Mesothelial cell of epicardium (in vitro differentiated cells): ENCODE results near the gene NUDT9. TPM values are rescaled to one million over a fixed set of nuclear protein-coding genes. Genes with fewer than 3 reads are reported as not detected.
"Not testable (repeated sequence)": the region's sequence is repeated elsewhere in the genome, so short reads cannot be mapped to it uniquely, and the experiment has no call there.

ENCODE experiments used
- DNase-seq, 2 experiments: peaks; one replicate each; pipeline ENCODE4 v3.0.0; 2021; ENCODE audit warnings: low spot score in 2 of 2; ENCODE audit not compliant: unreplicated experiment in 2 of 2
- H3K27ac Mint-ChIP-seq: 2 replicates; pipeline ENCODE4 v1.8.0; 2021; ENCODE audit warnings: mixed read lengths
- H3K27me3 Mint-ChIP-seq: 2 replicates; pipeline ENCODE4 v1.8.0; 2021; ENCODE audit warnings: low read depth, mixed read lengths
- H3K36me3 Mint-ChIP-seq: 2 replicates; pipeline ENCODE4 v1.8.0; 2021; ENCODE audit warnings: mixed read lengths
- H3K4me1 Mint-ChIP-seq: 2 replicates; pipeline ENCODE4 v1.8.0; 2021; ENCODE audit warnings: mixed read lengths
- H3K4me3 Mint-ChIP-seq: 2 replicates; pipeline ENCODE4 v1.8.0; 2021; ENCODE audit warnings: mild to moderate bottlenecking, moderate library complexity, mixed read lengths
- H3K9me3 Mint-ChIP-seq: 2 replicates; pipeline ENCODE4 v1.8.0; 2021; ENCODE audit warnings: mixed read lengths
- total RNA-seq: library from RNA; stranded (reverse); gene quantifications from 3 replicates; pipeline ENCODE4 v1.2.1, GENCODE V29; 2021
- TF ChIP-seq, protein P1 (sequence below): fragments of 200-600 bp; sonication (generic); IDR thresholded peaks from one replicate; pipeline ENCODE4 v1.5.0; 2021; ENCODE audit warnings: antibody characterized with exemption; ENCODE audit not compliant: unreplicated experiment

The NUDT9 gene
- total RNA-seq, 1 donor from 2014 or later, result 26.0 TPM

DNA sequence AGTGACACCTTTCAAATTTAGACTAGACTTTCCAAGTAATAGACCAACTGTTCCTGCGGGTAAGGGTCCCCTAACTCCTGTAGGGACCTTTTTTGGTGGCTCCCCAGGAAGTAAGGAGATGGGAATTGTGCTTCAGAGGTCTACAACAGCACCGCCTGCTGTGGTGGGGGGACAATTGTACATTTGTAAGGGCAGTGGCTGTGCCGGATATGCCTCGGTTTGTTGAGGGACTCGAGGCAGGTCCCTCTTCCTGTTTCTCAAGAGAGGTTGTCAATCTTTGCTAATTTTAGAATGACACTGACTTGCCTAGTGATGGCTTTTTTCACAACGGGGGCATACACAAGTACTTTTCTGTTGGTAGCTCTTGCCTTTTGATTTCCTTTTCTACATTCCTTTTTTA lies 15.9 kb upstream of the NUDT9 start:
- no peak for DNase-seq
- Mint-ChIP-seq H3K4me1 (peaks cover 43% of the 10 kb centered on the region), H3K27ac (no peak overlapping the region), H3K27me3 (no peaks in the 10 kb centered on the region), H3K36me3 (peaks cover 6% of the 10 kb centered on the region), H3K4me3 (no peak overlapping the region), H3K9me3 (peaks cover 27% of the 10 kb centered on the region)
- TF ChIP-seq, protein P1, sequence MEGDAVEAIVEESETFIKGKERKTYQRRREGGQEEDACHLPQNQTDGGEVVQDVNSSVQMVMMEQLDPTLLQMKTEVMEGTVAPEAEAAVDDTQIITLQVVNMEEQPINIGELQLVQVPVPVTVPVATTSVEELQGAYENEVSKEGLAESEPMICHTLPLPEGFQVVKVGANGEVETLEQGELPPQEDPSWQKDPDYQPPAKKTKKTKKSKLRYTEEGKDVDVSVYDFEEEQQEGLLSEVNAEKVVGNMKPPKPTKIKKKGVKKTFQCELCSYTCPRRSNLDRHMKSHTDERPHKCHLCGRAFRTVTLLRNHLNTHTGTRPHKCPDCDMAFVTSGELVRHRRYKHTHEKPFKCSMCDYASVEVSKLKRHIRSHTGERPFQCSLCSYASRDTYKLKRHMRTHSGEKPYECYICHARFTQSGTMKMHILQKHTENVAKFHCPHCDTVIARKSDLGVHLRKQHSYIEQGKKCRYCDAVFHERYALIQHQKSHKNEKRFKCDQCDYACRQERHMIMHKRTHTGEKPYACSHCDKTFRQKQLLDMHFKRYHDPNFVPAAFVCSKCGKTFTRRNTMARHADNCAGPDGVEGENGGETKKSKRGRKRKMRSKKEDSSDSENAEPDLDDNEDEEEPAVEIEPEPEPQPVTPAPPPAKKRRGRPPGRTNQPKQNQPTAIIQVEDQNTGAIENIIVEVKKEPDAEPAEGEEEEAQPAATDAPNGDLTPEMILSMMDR, result no peak

- H3K27me3 Mint-ChIP-seq, H3K4me3 Mint-ChIP-seq, DNase-seq, H3K36me3 Mint-ChIP-seq, H3K27ac Mint-ChIP-seq: not testable (repeated sequence)
- peaks cover 43% of the 10 kb centered on the region for H3K4me1 Mint-ChIP-seq
- H3K9me3 Mint-ChIP-seq, result peaks cover 25% of the 10 kb centered on the region
These were observed 15.5 kb upstream of the NUDT9 start for GRCh38 chr4:87406902-87407301.

DNA sequence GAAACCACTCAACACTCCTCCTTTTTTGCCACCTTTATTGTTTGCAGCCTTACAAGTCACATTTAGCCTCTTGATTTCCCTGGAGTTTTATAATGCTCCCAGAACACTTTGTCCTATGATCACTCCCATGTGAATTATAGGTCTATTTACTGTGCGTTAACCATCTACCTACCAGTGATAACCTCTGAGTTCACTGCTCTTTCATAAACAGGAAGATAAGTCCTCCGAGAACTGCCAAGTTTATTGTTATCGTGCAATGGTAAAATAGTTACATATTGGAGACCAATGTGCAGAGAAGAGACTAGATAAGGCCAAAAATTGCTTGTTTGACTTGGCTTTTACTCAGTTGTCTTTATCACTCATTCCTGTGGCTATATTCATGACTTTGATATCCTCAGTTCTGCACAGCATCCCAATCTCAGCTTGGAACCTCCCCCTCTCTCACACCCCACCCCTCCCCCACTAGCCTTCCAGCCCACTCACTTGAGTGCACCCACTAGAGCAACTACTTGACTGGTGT lies 12.9 kb upstream of the NUDT9 start:
- peak overlapping the region; percentile 57 for H3K27ac Mint-ChIP-seq
- no peaks in the 10 kb centered on the region for H3K36me3 Mint-ChIP-seq
- no peak for DNase-seq
- H3K4me1 Mint-ChIP-seq, result peaks cover 39% of the 10 kb centered on the region
- TF ChIP-seq, protein P1, result no peak
- peaks cover 12% of the 10 kb centered on the region for H3K9me3 Mint-ChIP-seq
- H3K4me3 Mint-ChIP-seq, result no peak overlapping the region
- H3K27me3 Mint-ChIP-seq, result no peaks in the 10 kb centered on the region

GRCh38 chr4:87410157-87410556 lies 12.2 kb upstream of the NUDT9 start:
- Mint-ChIP-seq H3K4me1 (peaks cover 39% of the 10 kb centered on the region), H3K36me3 (no peaks in the 10 kb centered on the region), H3K4me3 (no peak overlapping the region), H3K27ac (peak overlapping the region; percentile 57), H3K9me3 (peaks cover 9% of the 10 kb centered on the region), H3K27me3 (no peaks in the 10 kb centered on the region)
- TF ChIP-seq, protein P1, result no peak
- DNase-seq, result no peak

DNA sequence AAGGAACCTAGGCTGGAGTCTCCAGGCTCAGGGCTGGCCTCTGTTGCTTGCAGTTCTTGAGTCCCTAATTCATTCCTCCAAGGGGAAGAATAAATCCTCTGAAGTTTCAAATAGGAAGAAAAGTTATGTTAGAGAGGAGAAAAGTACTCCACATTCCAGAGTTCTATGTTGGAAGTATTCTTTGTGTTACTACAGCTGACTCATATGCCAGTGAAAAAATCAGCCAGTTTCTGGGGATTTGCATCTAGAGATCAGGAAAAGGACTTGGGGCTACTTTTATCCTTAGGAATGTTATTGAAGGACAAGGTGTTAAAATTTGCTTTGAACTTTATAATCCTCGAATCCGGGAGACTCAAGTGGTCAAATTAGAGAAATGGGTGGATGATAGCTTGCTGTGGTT lies 11.7 kb upstream of the NUDT9 start:
- Mint-ChIP-seq H3K27me3 (no peaks in the 10 kb centered on the region), H3K36me3 (no peaks in the 10 kb centered on the region), H3K4me1 (peaks cover 39% of the 10 kb centered on the region), H3K27ac (no peak overlapping the region), H3K4me3 (no peak overlapping the region), H3K9me3 (peaks cover 5% of the 10 kb centered on the region)
- TF ChIP-seq, protein P1, result no peak
- DNase-seq, result no peak

GRCh38 chr4:87414816-87415215 lies 7.6 kb upstream of the NUDT9 start:
- no peak for DNase-seq
- Mint-ChIP-seq H3K36me3 (no peaks in the 10 kb centered on the region), H3K4me1 (peaks cover 18% of the 10 kb centered on the region), H3K4me3 (no peak overlapping the region), H3K9me3 (peaks cover 9% of the 10 kb centered on the region), H3K27ac (no peak overlapping the region), H3K27me3 (no peaks in the 10 kb centered on the region)
- TF ChIP-seq, protein P1, result no peak
